ENCODE results near the gene DDX59.

The DDX59 gene

GRCh38 chr1:200626853-200627534 is 42.7 kb downstream of the DDX59 start:
- TF ChIP-seq, protein P1, sequence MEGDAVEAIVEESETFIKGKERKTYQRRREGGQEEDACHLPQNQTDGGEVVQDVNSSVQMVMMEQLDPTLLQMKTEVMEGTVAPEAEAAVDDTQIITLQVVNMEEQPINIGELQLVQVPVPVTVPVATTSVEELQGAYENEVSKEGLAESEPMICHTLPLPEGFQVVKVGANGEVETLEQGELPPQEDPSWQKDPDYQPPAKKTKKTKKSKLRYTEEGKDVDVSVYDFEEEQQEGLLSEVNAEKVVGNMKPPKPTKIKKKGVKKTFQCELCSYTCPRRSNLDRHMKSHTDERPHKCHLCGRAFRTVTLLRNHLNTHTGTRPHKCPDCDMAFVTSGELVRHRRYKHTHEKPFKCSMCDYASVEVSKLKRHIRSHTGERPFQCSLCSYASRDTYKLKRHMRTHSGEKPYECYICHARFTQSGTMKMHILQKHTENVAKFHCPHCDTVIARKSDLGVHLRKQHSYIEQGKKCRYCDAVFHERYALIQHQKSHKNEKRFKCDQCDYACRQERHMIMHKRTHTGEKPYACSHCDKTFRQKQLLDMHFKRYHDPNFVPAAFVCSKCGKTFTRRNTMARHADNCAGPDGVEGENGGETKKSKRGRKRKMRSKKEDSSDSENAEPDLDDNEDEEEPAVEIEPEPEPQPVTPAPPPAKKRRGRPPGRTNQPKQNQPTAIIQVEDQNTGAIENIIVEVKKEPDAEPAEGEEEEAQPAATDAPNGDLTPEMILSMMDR (IDR thresholded peaks at IDR 0.05; ENCODE audit: insufficient read depth, low read depth, low read length, missing control alignments), result no peak
- H3K4me3 ChIP-seq (ENCODE audit: low read depth, low read length), result peak overlapping the region; percentile 34; the same call in 1 of the 2 replicates
- DNase-seq (ENCODE audit: low read depth), result peak; percentile 32

DNA sequence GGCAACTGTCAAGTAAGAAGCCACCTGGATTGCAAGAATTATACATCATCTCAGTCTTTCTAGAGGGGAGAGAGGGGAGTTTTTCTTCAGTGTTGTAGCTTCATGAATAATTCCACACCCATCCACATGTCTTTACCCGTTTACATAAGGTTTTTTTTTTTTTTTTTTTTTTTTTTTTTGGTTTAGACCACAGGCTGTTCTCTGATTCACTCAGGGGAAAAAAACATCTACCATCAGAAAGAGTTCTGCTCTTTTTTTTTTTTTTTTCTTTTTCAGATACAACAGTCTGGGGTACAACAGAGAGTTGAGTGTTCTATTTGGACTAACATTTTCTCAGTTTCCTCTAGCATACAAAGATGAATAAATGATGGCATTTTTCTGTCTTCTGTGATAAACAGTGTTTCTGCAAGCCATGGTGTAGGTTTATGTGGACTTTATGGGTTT is 44.3 kb downstream of the DDX59 start:
- TF ChIP-seq, protein P1 (IDR thresholded peaks at IDR 0.05; ENCODE audit: insufficient read depth, low read depth, low read length, missing control alignments), result no peak
- DNase-seq (ENCODE audit: low read depth), result peak; percentile 88
- no peak overlapping the region for H3K4me3 ChIP-seq (ENCODE audit: low read depth, low read length)

DNA sequence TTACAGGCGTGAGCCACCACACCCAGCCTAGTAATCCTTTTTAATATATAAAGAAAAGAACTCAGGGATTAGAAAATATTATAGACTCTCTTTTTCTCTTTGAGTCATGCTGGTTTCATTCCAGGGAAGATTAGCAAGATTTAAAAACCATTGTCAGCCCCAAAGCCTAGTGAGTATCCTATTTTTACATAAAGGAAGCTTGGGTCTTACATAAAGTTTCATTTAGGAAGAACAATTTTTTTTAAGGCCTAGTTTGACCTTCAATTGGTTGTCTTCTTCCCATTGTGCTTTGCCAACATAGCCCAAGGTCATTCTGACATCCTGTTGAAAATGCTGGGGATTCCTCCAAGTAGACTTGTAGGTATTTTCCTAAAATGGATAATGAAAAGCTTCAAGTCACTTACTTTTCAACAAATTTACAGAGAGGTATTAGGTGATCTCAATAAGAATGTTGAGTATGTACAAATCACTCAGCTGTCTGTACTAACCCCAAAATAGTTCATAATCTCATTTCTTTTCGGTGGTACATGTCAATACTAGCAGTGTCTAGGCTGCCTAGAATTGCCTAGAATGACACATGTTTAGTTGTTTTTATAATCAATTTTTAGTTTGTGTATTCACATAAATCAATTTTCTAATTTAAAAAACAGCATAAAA is 44.9 kb downstream of the DDX59 start:
- TF ChIP-seq, protein P1 (IDR thresholded peaks at IDR 0.05; ENCODE audit: insufficient read depth, low read depth, low read length, missing control alignments), result no peak
- DNase-seq (ENCODE audit: low read depth), result peak; percentile 36
- 0 out of 2 replicates have a peak overlapping the region, but pooled peaks have one; percentile 3 for H3K4me3 ChIP-seq (ENCODE audit: low read depth, low read length)

DNA sequence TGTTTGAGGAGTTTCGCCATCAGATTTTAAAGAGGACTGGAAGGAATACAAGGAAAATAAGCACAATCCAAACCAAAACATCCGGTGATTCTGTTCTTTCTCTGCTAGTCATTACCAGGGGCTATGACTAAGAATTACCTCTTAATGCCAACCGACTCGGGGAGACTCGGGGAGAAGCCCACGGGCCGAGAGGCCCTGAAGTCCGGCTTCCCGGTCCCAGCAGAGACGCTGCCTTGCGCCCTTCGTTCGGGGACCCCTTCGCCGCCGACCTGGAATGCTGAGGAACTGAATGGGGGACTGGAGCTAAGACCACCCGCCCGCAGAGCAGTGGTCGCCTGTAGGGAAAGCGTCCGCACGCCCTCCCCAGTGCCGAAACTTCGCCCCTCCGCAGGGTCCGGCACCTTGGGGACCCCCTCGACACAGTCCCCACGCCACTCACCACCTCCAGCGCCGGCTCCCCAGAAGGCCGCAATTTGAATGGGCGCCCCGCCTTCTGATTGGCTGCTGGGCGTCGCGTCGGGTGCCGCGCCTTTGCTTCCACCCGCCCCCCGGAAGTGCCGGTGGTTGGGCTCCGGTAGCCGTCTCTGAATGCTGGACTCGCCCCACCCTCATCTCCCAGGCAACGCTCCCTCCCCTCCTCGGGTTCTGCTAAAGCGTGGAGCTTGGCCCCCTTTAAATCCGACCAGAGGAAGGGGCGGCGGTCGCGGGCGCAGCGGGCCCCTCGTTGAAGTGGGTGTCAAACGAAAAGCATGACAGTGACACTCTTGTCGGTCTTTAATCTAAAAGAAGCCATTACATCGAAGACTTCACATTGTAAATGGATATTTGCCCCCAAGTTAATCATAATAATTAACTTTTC is 49.2 kb downstream of the DDX59 start, which contains the start of gene KIF14:
TSS of gene KIF14 (minus strand) at position 479 of the 859 bp plus-strand sequence. CDS start 2,028 bp downstream, outside the sequence.
- H3K4me3 ChIP-seq (ENCODE audit: low read depth, low read length), result peak within 1 kb of the TSS; percentile 64
- TF ChIP-seq, protein P1 (IDR thresholded peaks at IDR 0.05; ENCODE audit: insufficient read depth, low read depth, low read length, missing control alignments), result no peak
- DNase-seq (ENCODE audit: low read depth), result peak; percentile 96

DNA sequence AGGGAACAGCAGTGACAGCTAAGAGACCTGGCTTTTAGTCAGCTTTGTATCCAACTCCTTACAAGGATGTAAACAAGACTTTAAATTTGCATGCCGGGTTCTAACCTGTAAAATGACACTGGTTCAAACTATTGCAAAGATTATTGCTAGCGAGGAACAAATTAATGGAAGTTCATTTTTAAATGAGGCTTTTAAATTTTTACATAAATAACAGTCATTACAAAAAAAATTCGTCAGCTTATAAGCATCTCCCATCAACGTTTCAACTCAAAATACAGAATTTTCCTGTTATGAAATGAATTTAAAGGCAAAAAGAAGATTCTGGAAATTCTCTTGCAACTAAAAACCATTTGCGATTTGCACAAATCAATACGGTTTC is 49.8 kb downstream of the DDX59 start:
- peak overlapping the region; percentile 64 for H3K4me3 ChIP-seq (ENCODE audit: low read depth, low read length)
- TF ChIP-seq, protein P1 (IDR thresholded peaks at IDR 0.05; ENCODE audit: insufficient read depth, low read depth, low read length, missing control alignments), result no peak
- no peak for DNase-seq (ENCODE audit: low read depth)

DNA sequence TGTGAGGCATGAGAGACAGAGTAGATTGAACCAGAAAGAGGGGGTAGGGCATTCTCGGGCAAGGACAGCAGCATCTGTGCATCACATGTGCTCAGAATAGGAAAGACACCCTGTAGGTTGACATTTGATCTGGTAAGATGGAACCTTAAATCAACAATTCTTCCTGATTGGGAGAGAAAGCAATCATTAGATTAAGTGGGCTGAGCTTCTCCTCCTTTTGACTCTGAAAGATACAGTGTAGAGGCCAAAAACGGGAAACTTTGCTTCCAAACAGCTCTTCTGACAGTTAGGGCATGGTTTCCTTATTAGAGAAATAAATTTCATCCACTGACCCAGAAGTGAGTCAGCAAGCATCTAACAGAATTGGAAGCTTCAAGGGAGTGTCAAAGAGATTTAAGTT is 58.9 kb downstream of the DDX59 start:
- no peak for DNase-seq (ENCODE audit: low read depth)
- TF ChIP-seq, protein P1 (IDR thresholded peaks at IDR 0.05; ENCODE audit: insufficient read depth, low read depth, low read length, missing control alignments), result no peak
- no peak overlapping the region for H3K4me3 ChIP-seq (ENCODE audit: low read depth, low read length)

All from GM12865 (cell line).